GM03348 (cell line): ENCODE data around the gene ZNF512B.
"Not testable (repeated sequence)": the region's sequence is repeated elsewhere in the genome, so short reads cannot be mapped to it uniquely, and the experiment has no call there.

ENCODE experiments used
- DNase-seq: peaks from one replicate; pipeline ENCODE4 v3.0.0; 2012; ENCODE audit warnings: low spot score

ZNF512B gene

GRCh38 chr20:63969838-63970713 is at the start of gene ZNF512B:
ZNF512B (minus strand) TSS chr20:63969930; CDS start chr20:63967950, 1,980 bp downstream.
- peak; percentile 97 for DNase-seq

GRCh38 chr20:64015635-64016034 is 45.9 kb upstream of the ZNF512B start:
- DNase-seq, result no peak

GRCh38 chr20:64012385-64013154 is 42.8 kb upstream of the ZNF512B start:
- not testable (repeated sequence) for DNase-seq

- no peak for DNase-seq
Observed at GRCh38 chr20:64011366-64011779, 41.6 kb upstream of the ZNF512B start.

- peak; percentile 44 for DNase-seq
Observed at GRCh38 chr20:64010711-64011237, 41.0 kb upstream of the ZNF512B start.

- no peak for DNase-seq
Observed at GRCh38 chr20:64009811-64010387, 40.2 kb upstream of the ZNF512B start.

GRCh38 chr20:64006902-64007301 is 37.2 kb upstream of the ZNF512B start:
- DNase-seq, result no peak

GRCh38 chr20:64006490-64006889 is 36.8 kb upstream of the ZNF512B start:
- no peak for DNase-seq

- no peak for DNase-seq
Observed at GRCh38 chr20:64005394-64005793, 35.7 kb upstream of the ZNF512B start.

- no peak for DNase-seq
Observed at GRCh38 chr20:64003960-64004725, 34.4 kb upstream of the ZNF512B start.

- DNase-seq, result no peak
Observed at GRCh38 chr20:64001607-64002011, 31.9 kb upstream of the ZNF512B start.

GRCh38 chr20:64000906-64001305 is 31.2 kb upstream of the ZNF512B start:
- no peak for DNase-seq

GRCh38 chr20:63982937-63983336 is 13.2 kb upstream of the ZNF512B start:
- DNase-seq, result no peak

- DNase-seq, result peak; percentile 99
Observed at GRCh38 chr20:63980806-63981728, 11.3 kb upstream of the ZNF512B start, which contains the start of gene PRPF6. PRPF6 (plus strand) TSS chr20:63981132; CDS start chr20:63981246, 114 bp downstream.

GRCh38 chr20:63980317-63980805 is 10.6 kb upstream of the ZNF512B start:
- no peak for DNase-seq

- peak; percentile 53 for DNase-seq
Observed at GRCh38 chr20:63979557-63980316, 10.0 kb upstream of the ZNF512B start, which contains the start of gene SAMD10. SAMD10 (minus strand) TSS chr20:63979642; CDS start chr20:63979467, 175 bp downstream.

- DNase-seq, result no peak
Observed at GRCh38 chr20:63979229-63979556, 9.5 kb upstream of the ZNF512B start.

GRCh38 chr20:63978319-63979228 is 8.8 kb upstream of the ZNF512B start:
- peak; percentile 56 for DNase-seq
